B cell (primary cell): ENCODE measurements around the gene JPH2. TPM values are rescaled to one million over a fixed set of nuclear protein-coding genes. Genes with fewer than 3 reads are reported as not detected.

Experiments
- ATAC-seq: fragments of 200-7000 bp; cut with Tn5 transposase; one replicate; pipeline ENCODE4 v1.10.0; 2021; ENCODE audit warnings: low read depth, mild to moderate bottlenecking, moderate number of reproducible peaks, moderate library complexity
- CTCF ChIA-PET: fragments of 350-600 bp; sonication (Branson Sonifier 250); formaldehyde crosslinking; loops from one replicate; lab custom pipeline; 2021; ENCODE audit warnings: antibody characterized with exemption, inconsistent platforms; lab: Charles Lee
- POLR2A ChIA-PET: fragments of 350-600 bp; sonication (Branson Sonifier 250); formaldehyde crosslinking; loops from one replicate; lab custom pipeline; 2021; ENCODE audit warnings: antibody characterized with exemption; lab: Charles Lee
- DNase-seq: peaks from one replicate; pipeline ENCODE4 v3.0.0; 2013
- H2AFZ ChIP-seq: 2 replicates; pipeline ENCODE4 v1.6.1; 2012; ENCODE audit warnings: mild to moderate bottlenecking, low read depth, low read length; ENCODE audit not compliant: insufficient read depth, poor library complexity, severe bottlenecking
- H3K27ac ChIP-seq, 2 donors: 1 replicate in 1 of 2; 2 replicates in 1 of 2; pipeline ENCODE4 v1.5.1; 2012 to 2013; ENCODE audit warnings: low read length in 2 of 2, mild to moderate bottlenecking in 2 of 2, moderate library complexity in 1 of 2
- H3K27me3 ChIP-seq, 4 experiments: fragments of 200-600 bp in 1 of 4; sonication (generic) in 1 of 4; replicated peaks in 1 of 4; 1 replicate in 2 of 4; 2 replicates in 2 of 4; pipeline versions ENCODE4 v1.6.1 to v1.7.0; 2013 to 2016; ENCODE audit warnings: low read length in 3 of 4, mild to moderate bottlenecking in 2 of 4, mixed read lengths in 1 of 4, moderate library complexity in 1 of 4; ENCODE audit not compliant: insufficient read depth in 4 of 4, control insufficient read depth in 3 of 4; ENCODE audit errors: control extremely low read depth in 1 of 4
- H3K36me3 ChIP-seq, 2 experiments: replicated peaks in 1 of 2; 1 replicate in 1 of 2; 2 replicates in 1 of 2; pipeline versions ENCODE4 v1.6.1 to v1.7.1; 2013; ENCODE audit warnings: low read length in 1 of 2; ENCODE audit not compliant: insufficient read depth in 2 of 2, control insufficient read depth in 1 of 2; ENCODE audit errors: control extremely low read depth in 1 of 2, extremely low read depth in 1 of 2
- H3K4me1 ChIP-seq, 2 donors: fragments of 200-600 bp in 1 of 2; sonication (generic) in 1 of 2; 1 replicate in 1 of 2; 2 replicates in 1 of 2; pipeline versions ENCODE4 v1.5.1 to v1.6.1; 2013 to 2017; ENCODE audit warnings: low read length in 2 of 2; ENCODE audit not compliant: control insufficient read depth in 2 of 2, insufficient read depth in 2 of 2
- H3K4me2 ChIP-seq: replicated peaks from 2 replicates; pipeline ENCODE3; 2012; ENCODE audit warnings: mild to moderate bottlenecking, low read depth, low read length; ENCODE audit not compliant: poor library complexity, severe bottlenecking
- H3K4me3 ChIP-seq, 5 experiments: fragments of 200-600 bp in 1 of 5; sonication (generic) in 1 of 5; 1 replicate in 3 of 5; 2 replicates in 2 of 5; pipeline versions ENCODE4 v1.5.1 to v1.7.0; 2011 to 2016; ENCODE audit warnings: low read length in 4 of 5, mild to moderate bottlenecking in 4 of 5, low read depth in 2 of 5, control low read depth in 1 of 5, moderate library complexity in 1 of 5; ENCODE audit not compliant: insufficient read depth in 1 of 5; ENCODE audit errors: control extremely low read depth in 1 of 5, extremely low read depth in 1 of 5
- H3K79me2 ChIP-seq: fragments of 200-600 bp; sonication (generic); one replicate; pipeline ENCODE4 v1.6.0; 2016; ENCODE audit warnings: low read length; ENCODE audit not compliant: control insufficient read depth, insufficient read depth
- H3K9ac ChIP-seq: fragments of 200-600 bp; sonication (generic); 2 replicates; pipeline ENCODE4 v1.6.1; 2017; ENCODE audit warnings: mild to moderate bottlenecking, low read length, moderate library complexity
- H3K9me3 ChIP-seq, 3 donors: one replicate each; pipeline versions ENCODE4 v1.6.1 to v1.7.1; 2013; ENCODE audit warnings: low read length in 2 of 3; ENCODE audit not compliant: control insufficient read depth in 2 of 3, insufficient read depth in 1 of 3; ENCODE audit errors: control extremely low read depth in 1 of 3
- H4K20me1 ChIP-seq: 2 replicates; pipeline ENCODE4 v1.6.0; 2012; ENCODE audit warnings: mild to moderate bottlenecking, low read length; ENCODE audit not compliant: insufficient read depth, control insufficient read depth, poor library complexity, severe bottlenecking
- H3K27ac Mint-ChIP-seq: one replicate; pipeline ENCODE4 v1.8.0; 2021; ENCODE audit warnings: mixed read lengths
- H3K27me3 Mint-ChIP-seq: one replicate; pipeline ENCODE4 v1.8.0; 2021; ENCODE audit warnings: mixed read lengths
- H3K4me1 Mint-ChIP-seq: one replicate; pipeline ENCODE4 v1.8.0; 2021; ENCODE audit warnings: mixed read lengths
- H3K4me3 Mint-ChIP-seq: one replicate; pipeline ENCODE4 v1.8.0; 2021; ENCODE audit warnings: mixed read lengths
- H3K9me3 Mint-ChIP-seq: one replicate; pipeline ENCODE4 v1.8.0; 2022; ENCODE audit warnings: mixed read lengths; ENCODE audit not compliant: insufficient read depth
- CTCF ChIP-seq: fragments of 200-600 bp; IDR thresholded peaks from one replicate; pipeline ENCODE4 v1.8.0; 2022; ENCODE audit warnings: antibody characterized with exemption, mild to moderate bottlenecking
- EZH2 ChIP-seq: IDR thresholded peaks from 2 replicates; pipeline ENCODE4 v1.6.1; 2012; ENCODE audit warnings: borderline replicate concordance, low read depth, mild to moderate bottlenecking, moderate library complexity, low read length; ENCODE audit not compliant: insufficient read depth, poor library complexity, severe bottlenecking
- WGBS: methylation state at CpG from one replicate; pipeline ENCODE4 v1.1.5; 2013; ENCODE audit warnings: missing lambda C conversion rate; ENCODE audit not compliant: insufficient coverage; 5-methylcytosine and 5-hydroxymethylcytosine counted together
- intact Hi-C: fragments of 100-400 bp; cut with micrococcal nuclease; formaldehyde crosslinking; loops from one replicate; pipeline ENCODE4 v1.10.0; 2022
- polyA plus RNA-seq: library from polyadenylated mRNA; depleted of rRNA; stranded (reverse); fragments of >200 nt; gene quantifications from 2 replicates; pipeline ENCODE4 v1.2.3, GENCODE V29; 2012
- total RNA-seq, 2 donors: library from RNA; stranded (reverse); fragments of 120-200 nt in 1 of 2; gene quantifications; 1 replicate in 1 of 2; 2 replicates in 1 of 2; pipeline versions ENCODE4 v1.2.3 to v1.2.4, GENCODE V29; 2013 to 2022

The JPH2 gene
- total and polyA plus RNA-seq, 2 donors (not counting 1 experiment from before 2014, with no cell fraction given), result 0.10 TPM; not detected in 1

DNA sequence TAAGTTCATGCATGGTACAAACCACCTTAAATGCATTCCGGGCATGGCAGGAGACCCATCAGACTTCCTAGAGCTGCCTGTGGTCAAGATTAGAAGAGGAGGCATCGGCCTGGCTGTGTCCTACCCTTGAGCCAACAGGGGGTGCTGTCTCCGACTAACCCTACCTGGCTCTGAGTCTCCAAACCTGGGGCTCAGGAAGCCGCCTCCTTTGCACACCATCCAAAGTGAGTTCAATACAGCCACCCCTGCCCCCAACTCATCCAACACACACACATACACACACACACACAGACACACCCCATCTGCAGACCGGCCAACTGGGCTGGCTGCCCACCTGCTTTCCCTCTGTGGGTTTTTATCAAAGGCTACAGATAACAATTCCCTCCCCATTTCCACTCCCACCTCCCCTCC lies 77.0 kb downstream of the JPH2 start:
- peaks cover 0 to 12% (median 0%) of the 10 kb centered on the region in 3 donors for H3K9me3 ChIP-seq
- Mint-ChIP-seq H3K4me1 (no peaks in the 10 kb centered on the region), H3K27me3 (peaks cover 59% of the 10 kb centered on the region), H3K4me3 (no peak overlapping the region), H3K27ac (no peak overlapping the region), H3K9me3 (peaks cover 4% of the 10 kb centered on the region)
- H3K4me3 ChIP-seq, result no peak overlapping the region
- ChIA-PET CTCF (no interaction called here), POLR2A (no interaction called here)
- H3K36me3 ChIP-seq, result no peaks in the 10 kb centered on the region
- no peak for ATAC-seq
- intact Hi-C loops, result no loop called here
- H3K27ac ChIP-seq, result no peak overlapping the region
- no peak overlapping the region for H3K4me2 ChIP-seq
- no peaks in the 10 kb centered on the region for H4K20me1 ChIP-seq
- TF ChIP-seq CTCF (no peak), EZH2 (no peak)
- WGBS, result 52% methylated on average over 5 of the region's 5 CpGs
- H3K4me1 ChIP-seq, result no peaks in the 10 kb centered on the region
- no peak for DNase-seq
- peaks cover 0 to 15% (median 4%) of the 10 kb centered on the region in 4 experiments for H3K27me3 ChIP-seq
- no peaks in the 10 kb centered on the region for H3K79me2 ChIP-seq
- H2AFZ ChIP-seq, result no peak overlapping the region
- no peak overlapping the region for H3K9ac ChIP-seq

DNA sequence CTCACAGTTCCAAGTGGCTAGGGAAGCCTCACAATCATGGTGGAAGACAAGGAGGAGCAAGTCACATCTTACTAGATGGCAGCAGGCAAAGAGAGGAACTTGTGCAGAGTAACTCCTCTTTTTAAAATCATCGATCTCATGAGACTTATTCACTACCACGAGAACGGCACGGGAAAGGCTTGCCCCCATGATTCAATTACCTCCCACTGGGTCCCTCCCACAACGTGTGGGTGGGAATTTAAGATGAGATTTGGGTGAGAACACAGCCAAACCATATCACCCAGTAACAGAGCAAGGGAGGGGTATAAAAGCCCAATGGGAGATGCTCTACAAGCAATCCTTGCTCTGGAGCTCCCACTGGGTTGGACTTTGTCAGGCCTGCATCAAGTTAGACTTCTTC lies 80.4 kb downstream of the JPH2 start:
- CTCF ChIA-PET, result interaction anchor here (1.5 kb wide), 1 partner anchor 10 kb away, joined by 6 read pairs; no protein-coding TSS in a partner anchor

More for the DNA sequence above, 80.4 kb downstream of the JPH2 start:
- Histone ChIP-seq H3K79me2 (no peaks in the 10 kb centered on the region), H3K27me3 (peaks cover 0 to 15% (median 5%) of the 10 kb centered on the region in 4 experiments), H3K36me3 (no peaks in the 10 kb centered on the region), H2AFZ (no peak overlapping the region), H4K20me1 (no peaks in the 10 kb centered on the region), H3K9ac (no peak overlapping the region), H3K27ac (no peak overlapping the region), H3K4me2 (no peak overlapping the region), H3K4me3 (no peak overlapping the region), H3K9me3 (peaks cover 0 to 15% (median 0%) of the 10 kb centered on the region in 3 donors), H3K4me1 (no peaks in the 10 kb centered on the region)
- H3K4me1 Mint-ChIP-seq, result no peaks in the 10 kb centered on the region
- H3K27me3 Mint-ChIP-seq, result peaks cover 78% of the 10 kb centered on the region
- TF ChIP-seq EZH2, result no peak
- TF ChIP-seq CTCF, result no peak
- no peak overlapping the region for H3K27ac Mint-ChIP-seq
- H3K4me3 Mint-ChIP-seq, result no peak overlapping the region
- DNase-seq, result no peak
- peaks cover 11% of the 10 kb centered on the region for H3K9me3 Mint-ChIP-seq
- intact Hi-C loops, result no loop called here
- POLR2A ChIA-PET, result no interaction called here
- no peak for ATAC-seq
- WGBS, result 100% methylated on average over 1 of the region's 5 CpGs
